HepG2 (cell line): Measurements from ENCODE around the gene DDX20. TPM values are rescaled to one million over a fixed set of nuclear protein-coding genes. Genes with fewer than 3 reads are reported as not detected.

Source experiments
- ATAC-seq: fragments of 200-7000 bp; cut with Tn5 transposase; 3 replicates; pipeline ENCODE4 v1.9.1; 2020; ENCODE audit warnings: mild to moderate bottlenecking, moderate library complexity
- BruUV-seq: library from RNA; stranded (reverse); fragments of 400-500 nt; replicated peaks from 2 replicates; lab custom pipeline; 2021; lab: Mats Ljungman, UMichigan
- CTCF ChIA-PET: fragments of 300-600 bp; formaldehyde crosslinking; extraction: SDS; loops from one replicate; lab custom pipeline; 2021; ENCODE audit warnings: low total read pairs, inconsistent platforms, low intra/inter-chr PET ratio; lab: Yijun Ruan, JAX
- POLR2A ChIA-PET: fragments of 350-600 bp; sonication (Branson Sonifier 250); formaldehyde crosslinking; loops from one replicate; lab custom pipeline; 2020; ENCODE audit warnings: antibody characterized with exemption, inconsistent platforms; lab: Yijun Ruan, JAX
- DNase-seq: peaks from one replicate; pipeline ENCODE4 v3.0.0-alpha.2; 2015; ENCODE audit warnings: low spot score
- FAIRE-seq: peaks from 3 replicates; lab custom pipeline; 2011; peaks lifted over from hg19 to GRCh38; lab: Jason Lieb, UNC
- H2AFZ ChIP-seq: one replicate; pipeline ENCODE4 v1.6.1; 2011; ENCODE audit warnings: low read length, inconsistent platforms
- H3K27ac ChIP-seq: fragments of 300-600 bp; 3 replicates; pipeline ENCODE4 v1.8.0; 2011; ENCODE audit warnings: mixed run types, mild to moderate bottlenecking, mixed read lengths, low read length, inconsistent platforms; ENCODE audit not compliant: insufficient read depth; ENCODE audit errors: extremely low read length
- H3K27me3 ChIP-seq, 2 experiments: fragments of 200-600 bp in 1 of 2; 2 replicates in 1 of 2; 3 replicates in 1 of 2; pipeline versions ENCODE4 v1.6.0 to v1.8.0; 2011; ENCODE audit warnings: low read length in 2 of 2, mild to moderate bottlenecking in 2 of 2, moderate library complexity in 2 of 2, inconsistent platforms in 1 of 2; ENCODE audit not compliant: insufficient read depth in 2 of 2, control insufficient read depth in 1 of 2
- H3K36me3 ChIP-seq, 2 experiments: fragments of 200-600 bp in 1 of 2; replicated peaks in 1 of 2; 2 replicates in 1 of 2; 3 replicates in 1 of 2; pipeline versions ENCODE4 v1.5.1 to v1.8.0; 2011; ENCODE audit warnings: low read length in 2 of 2, inconsistent platforms in 1 of 2; ENCODE audit not compliant: insufficient read depth in 2 of 2, control insufficient read depth in 1 of 2
- H3K4me1 ChIP-seq: 2 replicates; pipeline ENCODE4 v1.5.1; 2012; ENCODE audit warnings: low read length, inconsistent platforms; ENCODE audit not compliant: insufficient read depth
- H3K4me2 ChIP-seq: 2 replicates; pipeline ENCODE4 v1.6.0; 2011; ENCODE audit warnings: low read depth, low read length, inconsistent platforms
- H3K4me3 ChIP-seq, 3 experiments: fragments of 200-600 bp in 1 of 3; sonication (generic), shearing (Covaris generic) in 1 of 3; replicated peaks in 1 of 3; 2 replicates each; pipeline ENCODE4 v1.5.1; 2011 to 2016; ENCODE audit warnings: low read length in 3 of 3, inconsistent platforms in 2 of 3, low read depth in 2 of 3, mild to moderate bottlenecking in 2 of 3, control low read depth in 1 of 3, mixed read lengths in 1 of 3; ENCODE audit not compliant: insufficient read depth in 1 of 3
- H3K79me2 ChIP-seq: one replicate; pipeline ENCODE4 v1.6.1; 2011; ENCODE audit warnings: low read length, inconsistent platforms; ENCODE audit not compliant: insufficient read depth
- H3K9ac ChIP-seq: 2 replicates; pipeline ENCODE4 v1.6.0; 2011; ENCODE audit warnings: mild to moderate bottlenecking, low read depth, low read length, inconsistent platforms; ENCODE audit not compliant: insufficient read depth
- H3K9me3 ChIP-seq: 2 replicates; pipeline ENCODE4 v1.5.1; 2012; ENCODE audit warnings: mild to moderate bottlenecking, low read length
- H4K20me1 ChIP-seq: 2 replicates; pipeline ENCODE4 v1.6.0; 2011; ENCODE audit warnings: inconsistent platforms, mild to moderate bottlenecking, low read length, moderate library complexity; ENCODE audit not compliant: insufficient read depth
- NCOR1 ChIP-seq: fragments of 200-600 bp; sonication (generic); IDR thresholded peaks from 2 replicates; pipeline ENCODE4 v1.7.0; 2017; ENCODE audit warnings: antibody characterized with exemption, low read length, borderline replicate concordance
- RORA ChIP-seq: sonication (generic); formaldehyde crosslinking; IDR thresholded peaks from 2 replicates; pipeline ENCODE4 v1.5.0; 2020; ENCODE audit warnings: mild to moderate bottlenecking, missing genetic modification reagents, moderate library complexity
- ZNF124 ChIP-seq: sonication (generic); formaldehyde crosslinking; IDR thresholded peaks from 2 replicates; pipeline ENCODE4 v1.4.0; 2020; ENCODE audit warnings: missing genetic modification reagents
- ZNF530 ChIP-seq: sonication (generic); formaldehyde crosslinking; IDR thresholded peaks from 2 replicates; pipeline ENCODE4 v1.5.0; 2020; ENCODE audit warnings: low read depth, mild to moderate bottlenecking, missing genetic modification reagents
- WGBS: methylation state at CpG from one replicate; pipeline ENCODE4 v1.1.6; 2017; ENCODE audit warnings: low lambda C conversion rate; 5-methylcytosine and 5-hydroxymethylcytosine counted together
- in situ Hi-C: cut with HindIII; loops from 2 replicates; pipeline ENCODE4 v1.10.0; 2017; ENCODE audit warnings: low pct_unique_long_range_greater_than_20kb; ENCODE audit not compliant: extremely low pct_ligation_motif_present
- intact Hi-C: fragments of 100-400 bp; cut with micrococcal nuclease; formaldehyde crosslinking; loops from one replicate; pipeline ENCODE4 v1.10.0; 2022; ENCODE audit not compliant: unreplicated experiment
- polyA plus RNA-seq, 8 experiments: library from polyadenylated mRNA; depleted of rRNA in 3 of 8; stranded (reverse) in 7 of 8; unstranded in 1 of 8; fragments of >200 nt; fragmentation: Illumina TruSeq in 4 of 8; extraction: Trizol in 4 of 8; gene quantifications; 2 replicates each; pipeline versions ENCODE4 v1.2.1 to v1.2.3, GENCODE V29; 2011 to 2016; ENCODE audit warnings: low read depth in 4 of 8, missing spikeins in 1 of 8, mixed read lengths in 1 of 8; ENCODE audit not compliant: insufficient read depth in 1 of 8
- total RNA-seq, 5 experiments: library from RNA; depleted of rRNA; stranded (reverse); fragments of >200 nt; fragmentation: Illumina TruSeq; extraction: Trizol; gene quantifications; 2 replicates each; pipeline ENCODE4 v1.2.3, GENCODE V29; 2016; ENCODE audit warnings: low read depth in 1 of 5
- TF ChIP-seq, protein P1 (sequence below): sonication (generic); formaldehyde crosslinking; IDR thresholded peaks from 2 replicates; pipeline ENCODE4 v1.4.0; 2020; ENCODE audit warnings: missing genetic modification reagents

The DDX20 gene
- total and polyA plus RNA-seq, 2 of the 13 experiments (the other 11 are each of a cell fraction or from before 2014, with no cell fraction given) = 4.0 to 14.3 TPM

DNA sequence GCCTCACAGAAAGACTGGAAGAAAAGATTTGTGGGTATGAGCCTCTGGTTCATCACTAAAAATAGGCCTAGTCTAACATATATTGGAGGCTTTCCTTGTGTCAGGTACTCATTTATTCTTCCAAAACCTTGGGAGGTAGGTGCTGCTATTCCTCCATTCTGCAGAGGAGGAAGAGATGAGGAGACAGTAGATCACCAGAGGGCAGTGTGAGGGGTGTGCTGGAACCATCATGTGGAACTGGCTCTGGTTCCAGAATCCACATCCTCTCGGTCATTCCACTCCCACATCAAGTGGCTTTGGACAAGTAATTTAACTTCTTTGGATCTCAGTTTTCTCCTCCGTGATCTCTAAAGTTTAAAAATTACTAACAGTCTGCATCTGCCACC lies 9.1 kb upstream of the DDX20 start:
- H3K27ac ChIP-seq = no peak overlapping the region
- DNase-seq = no peak
- H3K4me1 ChIP-seq = peaks cover 38% of the 10 kb centered on the region
- POLR2A ChIA-PET = interaction anchor here (0.8 to 1.2 kb wide), 3 partner anchors 8 to 238 kb away, joined by 6 read pairs; partner anchors contain the start of gene INKA2
- ATAC-seq = peak; percentile 54
- no peaks in the 10 kb centered on the region for H3K79me2 ChIP-seq
- no peak overlapping the region for H3K9ac ChIP-seq
- no peaks in the 10 kb centered on the region for H3K9me3 ChIP-seq
- no peaks in the 10 kb centered on the region for H3K27me3 ChIP-seq
- WGBS = 50% methylated on average over 2 of the region's 2 CpGs
- no peaks in the 10 kb centered on the region for H3K36me3 ChIP-seq
- no TSS peak for BruUV-seq
- no peak for TF ChIP-seq ZNF530 (CRISPR knock-in tag)
- TF ChIP-seq NCOR1 = no peak
- TF ChIP-seq ZNF124 (CRISPR knock-in tag) = no peak
- TF ChIP-seq, protein P1, sequence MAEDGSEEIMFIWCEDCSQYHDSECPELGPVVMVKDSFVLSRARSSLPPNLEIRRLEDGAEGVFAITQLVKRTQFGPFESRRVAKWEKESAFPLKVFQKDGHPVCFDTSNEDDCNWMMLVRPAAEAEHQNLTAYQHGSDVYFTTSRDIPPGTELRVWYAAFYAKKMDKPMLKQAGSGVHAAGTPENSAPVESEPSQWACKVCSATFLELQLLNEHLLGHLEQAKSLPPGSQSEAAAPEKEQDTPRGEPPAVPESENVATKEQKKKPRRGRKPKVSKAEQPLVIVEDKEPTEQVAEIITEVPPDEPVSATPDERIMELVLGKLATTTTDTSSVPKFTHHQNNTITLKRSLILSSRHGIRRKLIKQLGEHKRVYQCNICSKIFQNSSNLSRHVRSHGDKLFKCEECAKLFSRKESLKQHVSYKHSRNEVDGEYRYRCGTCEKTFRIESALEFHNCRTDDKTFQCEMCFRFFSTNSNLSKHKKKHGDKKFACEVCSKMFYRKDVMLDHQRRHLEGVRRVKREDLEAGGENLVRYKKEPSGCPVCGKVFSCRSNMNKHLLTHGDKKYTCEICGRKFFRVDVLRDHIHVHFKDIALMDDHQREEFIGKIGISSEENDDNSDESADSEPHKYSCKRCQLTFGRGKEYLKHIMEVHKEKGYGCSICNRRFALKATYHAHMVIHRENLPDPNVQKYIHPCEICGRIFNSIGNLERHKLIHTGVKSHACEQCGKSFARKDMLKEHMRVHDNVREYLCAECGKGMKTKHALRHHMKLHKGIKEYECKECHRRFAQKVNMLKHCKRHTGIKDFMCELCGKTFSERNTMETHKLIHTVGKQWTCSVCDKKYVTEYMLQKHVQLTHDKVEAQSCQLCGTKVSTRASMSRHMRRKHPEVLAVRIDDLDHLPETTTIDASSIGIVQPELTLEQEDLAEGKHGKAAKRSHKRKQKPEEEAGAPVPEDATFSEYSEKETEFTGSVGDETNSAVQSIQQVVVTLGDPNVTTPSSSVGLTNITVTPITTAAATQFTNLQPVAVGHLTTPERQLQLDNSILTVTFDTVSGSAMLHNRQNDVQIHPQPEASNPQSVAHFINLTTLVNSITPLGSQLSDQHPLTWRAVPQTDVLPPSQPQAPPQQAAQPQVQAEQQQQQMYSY = 0 out of 2 replicates have a peak, but pooled peaks have one; percentile 51
- TF ChIP-seq RORA (CRISPR knock-in tag) = no peak
- in situ Hi-C loops = no loop called here
- H3K4me3 ChIP-seq = no peak overlapping the region
- no peaks in the 10 kb centered on the region; the same call in 1 of the 2 replicates for H4K20me1 ChIP-seq
- H3K4me2 ChIP-seq = no peak overlapping the region
- no peak overlapping the region for H2AFZ ChIP-seq
- CTCF ChIA-PET = interaction anchor here (1.4 to 3.2 kb wide), 4 partner anchors 23 to 265 kb away, joined by 6 to 65 read pairs (median 13); no protein-coding TSS in a partner anchor
- no peak for FAIRE-seq
- intact Hi-C loops = no loop called here
